Activated CD4-positive, alpha-beta memory T cell treated with anti-CD3 and anti-CD28 coated beads for 36 hours (primary cell): ENCODE data around the gene RHBDD1. TPM values are rescaled to one million over a fixed set of nuclear protein-coding genes. Genes with fewer than 3 reads are reported as not detected.

Experiments used
- CTCF ChIA-PET: fragments of 350-600 bp; sonication (Branson Sonifier 250); formaldehyde crosslinking; loops from one replicate; lab custom pipeline; 2021; ENCODE audit warnings: antibody characterized with exemption, inconsistent platforms; lab: Charles Lee
- POLR2A ChIA-PET: fragments of 350-600 bp; sonication (Branson Sonifier 250); formaldehyde crosslinking; loops from one replicate; lab custom pipeline; 2021; ENCODE audit warnings: antibody characterized with exemption; lab: Charles Lee
- DNase-seq: peaks from one replicate; pipeline ENCODE4 v3.0.0-alpha.2; 2020
- H3K27ac Mint-ChIP-seq: one replicate; pipeline ENCODE4 v1.8.0; 2021; ENCODE audit warnings: mixed read lengths
- H3K27me3 Mint-ChIP-seq: one replicate; pipeline ENCODE4 v1.8.0; 2021; ENCODE audit warnings: mixed read lengths
- H3K36me3 Mint-ChIP-seq: one replicate; pipeline ENCODE4 v1.8.0; 2021; ENCODE audit warnings: mixed read lengths
- H3K4me1 Mint-ChIP-seq: one replicate; pipeline ENCODE4 v1.8.0; 2021; ENCODE audit warnings: low read depth, mixed read lengths
- H3K4me3 Mint-ChIP-seq: one replicate; pipeline ENCODE4 v1.8.0; 2021; ENCODE audit warnings: mild to moderate bottlenecking, mixed read lengths
- H3K9me3 Mint-ChIP-seq: one replicate; pipeline ENCODE4 v1.8.0; 2021; ENCODE audit warnings: mixed read lengths
- intact Hi-C: fragments of 100-400 bp; cut with micrococcal nuclease; formaldehyde crosslinking; loops from one replicate; pipeline ENCODE4 v1.15.1; 2023
- total RNA-seq, 2 experiments: library from RNA; stranded (reverse); gene quantifications; one replicate each; pipeline ENCODE4 v1.2.3, GENCODE V29; 2021

RHBDD1 gene
- total RNA-seq, 2 experiments from 2014 or later = 38.0 to 41.1 TPM

- POLR2A ChIA-PET = interaction anchor here (0.6 to 2.4 kb wide), 5 partner anchors 10 to 227 kb away, joined by 3 to 11 read pairs (median 3); partner anchors contain the start of gene RHBDD1
- no peaks in the 10 kb centered on the region for H3K9me3 Mint-ChIP-seq
- intact Hi-C loops = loop anchor here (1.0 to 10.0 kb wide), 8 partner anchors 9 to 1875 kb away; partner anchors contain the start of gene RHBDD1
- no peak for DNase-seq
- H3K4me1 Mint-ChIP-seq = peaks cover 20% of the 10 kb centered on the region
- H3K4me3 Mint-ChIP-seq = peak overlapping the region; percentile 80
- CTCF ChIA-PET = interaction anchor here (0.5 to 6.5 kb wide), 21 partner anchors 10 to 1138 kb away, joined by 3 to 53 read pairs (median 4); no protein-coding TSS in a partner anchor
- H3K27ac Mint-ChIP-seq = peak overlapping the region; percentile 33
- no peaks in the 10 kb centered on the region for H3K36me3 Mint-ChIP-seq
- peaks cover 16% of the 10 kb centered on the region for H3K27me3 Mint-ChIP-seq
These were observed 35.6 kb upstream of the RHBDD1 start for GRCh38 chr2:226799976-226800940.

GRCh38 chr2:226800941-226801784 is 34.7 kb upstream of the RHBDD1 start:
- peaks cover 20% of the 10 kb centered on the region for H3K4me1 Mint-ChIP-seq
- intact Hi-C loops = loop anchor here (2.0 to 10.0 kb wide), 5 partner anchors 184 to 378 kb away; no protein-coding TSS in a partner anchor
- peak; percentile 89 for DNase-seq
- H3K4me3 Mint-ChIP-seq = peak overlapping the region; percentile 80
- no peaks in the 10 kb centered on the region for H3K36me3 Mint-ChIP-seq
- POLR2A ChIA-PET = interaction anchor here (0.9 kb wide), 1 partner anchor 34 kb away, joined by 3 read pairs; the partner anchor contains the start of gene RHBDD1
- H3K9me3 Mint-ChIP-seq = no peaks in the 10 kb centered on the region
- CTCF ChIA-PET = interaction anchor here (0.5 to 6.5 kb wide), 21 partner anchors 8 to 1139 kb away, joined by 3 to 53 read pairs (median 6); no protein-coding TSS in a partner anchor
- H3K27me3 Mint-ChIP-seq = peaks cover 20% of the 10 kb centered on the region
- peak overlapping the region; percentile 33 for H3K27ac Mint-ChIP-seq

GRCh38 chr2:226802573-226802972 is 33.3 kb upstream of the RHBDD1 start:
- intact Hi-C loops = loop anchor here (1.0 to 10.0 kb wide), 5 partner anchors 238 to 1134 kb away; no protein-coding TSS in a partner anchor
- Mint-ChIP-seq H3K9me3 (no peaks in the 10 kb centered on the region), H3K4me1 (peaks cover 20% of the 10 kb centered on the region), H3K36me3 (no peaks in the 10 kb centered on the region), H3K27ac (no peak overlapping the region), H3K4me3 (no peak overlapping the region), H3K27me3 (peaks cover 22% of the 10 kb centered on the region)
- CTCF ChIA-PET = interaction anchor here (0.6 to 6.5 kb wide), 37 partner anchors 8 to 1679 kb away, joined by 3 to 53 read pairs (median 4); partner anchors contain the start of gene RHBDD1
- no peak for DNase-seq
- POLR2A ChIA-PET = no interaction called here

GRCh38 chr2:226803410-226803809 is 32.4 kb upstream of the RHBDD1 start:
- POLR2A ChIA-PET = no interaction called here

GRCh38 chr2:226813148-226813701 is 22.6 kb upstream of the RHBDD1 start:
- ChIA-PET CTCF (interaction anchor here (0.7 to 0.8 kb wide), 2 partner anchors 11 to 13 kb away, joined by 3 to 5 read pairs; no protein-coding TSS in a partner anchor), POLR2A (no interaction called here)
- Mint-ChIP-seq H3K4me1 (no peaks in the 10 kb centered on the region), H3K27ac (no peak overlapping the region), H3K27me3 (peaks cover 17% of the 10 kb centered on the region), H3K4me3 (no peak overlapping the region), H3K9me3 (no peaks in the 10 kb centered on the region), H3K36me3 (no peaks in the 10 kb centered on the region)
- no peak for DNase-seq
- intact Hi-C loops = loop anchor here (1.0 kb wide), 1 partner anchor 172 kb away; no protein-coding TSS in a partner anchor

More at GRCh38 chr2:226803410-226803809, 32.4 kb upstream of the RHBDD1 start:
- Mint-ChIP-seq H3K27ac (no peak overlapping the region), H3K4me1 (peaks cover 20% of the 10 kb centered on the region), H3K9me3 (no peaks in the 10 kb centered on the region), H3K36me3 (no peaks in the 10 kb centered on the region), H3K4me3 (no peak overlapping the region), H3K27me3 (peaks cover 27% of the 10 kb centered on the region)
- CTCF ChIA-PET = interaction anchor here (0.7 to 6.5 kb wide), 19 partner anchors 8 to 1134 kb away, joined by 3 to 53 read pairs (median 6); no protein-coding TSS in a partner anchor
- intact Hi-C loops = loop anchor here (5.0 to 10.0 kb wide), 3 partner anchors 239 to 319 kb away; no protein-coding TSS in a partner anchor
- DNase-seq = no peak

- CTCF ChIA-PET = no interaction called here
- H3K9me3 Mint-ChIP-seq = peaks cover 3% of the 10 kb centered on the region
- no peaks in the 10 kb centered on the region for H3K36me3 Mint-ChIP-seq
- POLR2A ChIA-PET = no interaction called here
- H3K4me1 Mint-ChIP-seq = no peaks in the 10 kb centered on the region
- H3K27ac Mint-ChIP-seq = no peak overlapping the region
- no peak for DNase-seq
- intact Hi-C loops = no loop called here
- no peak overlapping the region for H3K4me3 Mint-ChIP-seq
- peaks cover 6% of the 10 kb centered on the region for H3K27me3 Mint-ChIP-seq
These were observed 16.9 kb upstream of the RHBDD1 start for GRCh38 chr2:226818930-226819329.

- H3K27me3 Mint-ChIP-seq = no peaks in the 10 kb centered on the region
- no peaks in the 10 kb centered on the region for H3K36me3 Mint-ChIP-seq
- no peak for DNase-seq
- peaks cover 3% of the 10 kb centered on the region for H3K9me3 Mint-ChIP-seq
- peaks cover 6% of the 10 kb centered on the region for H3K4me1 Mint-ChIP-seq
- ChIA-PET POLR2A (no interaction called here), CTCF (interaction anchor here (0.9 to 1.3 kb wide), 3 partner anchors 10 to 26 kb away, joined by 3 to 5 read pairs (median 4); partner anchors contain the start of gene IRS1)
- intact Hi-C loops = no loop called here
- no peak overlapping the region for H3K27ac Mint-ChIP-seq
- no peak overlapping the region for H3K4me3 Mint-ChIP-seq
These were observed 10.8 kb upstream of the RHBDD1 start for GRCh38 chr2:226825056-226825455.

GRCh38 chr2:226828191-226828590 is 7.7 kb upstream of the RHBDD1 start:
- Mint-ChIP-seq H3K4me3 (no peak overlapping the region), H3K9me3 (peaks cover 3% of the 10 kb centered on the region), H3K36me3 (peaks cover 13% of the 10 kb centered on the region), H3K27me3 (no peaks in the 10 kb centered on the region), H3K27ac (no peak overlapping the region), H3K4me1 (peaks cover 24% of the 10 kb centered on the region)
- intact Hi-C loops = no loop called here
- no peak for DNase-seq
- CTCF ChIA-PET = interaction anchor here (0.5 to 0.8 kb wide), 2 partner anchors 26 to 803 kb away, joined by 3 to 4 read pairs; no protein-coding TSS in a partner anchor
- POLR2A ChIA-PET = interaction anchor here (1.1 kb wide), 1 partner anchor 8 kb away, joined by 4 read pairs; the partner anchor contains the start of gene RHBDD1

GRCh38 chr2:226829721-226830631 is 5.9 kb upstream of the RHBDD1 start:
- Mint-ChIP-seq H3K27ac (no peak overlapping the region), H3K27me3 (no peaks in the 10 kb centered on the region), H3K4me1 (peaks cover 35% of the 10 kb centered on the region), H3K36me3 (peaks cover 21% of the 10 kb centered on the region), H3K9me3 (no peaks in the 10 kb centered on the region), H3K4me3 (no peak overlapping the region)
- ChIA-PET CTCF (interaction anchor here (1.2 to 1.5 kb wide), 2 partner anchors 27 to 30 kb away, joined by 4 read pairs; no protein-coding TSS in a partner anchor), POLR2A (no interaction called here)
- intact Hi-C loops = loop anchor here (10.0 kb wide), 3 partner anchors 405 to 985 kb away; partner anchors contain the start of gene CCL20
- no peak for DNase-seq

- Mint-ChIP-seq H3K27me3 (no peaks in the 10 kb centered on the region), H3K9me3 (no peaks in the 10 kb centered on the region), H3K27ac (no peak overlapping the region), H3K4me3 (no peak overlapping the region), H3K4me1 (peaks cover 35% of the 10 kb centered on the region), H3K36me3 (peaks cover 21% of the 10 kb centered on the region)
- CTCF ChIA-PET = interaction anchor here (1.5 kb wide), 1 partner anchor 28 kb away, joined by 4 read pairs; no protein-coding TSS in a partner anchor
- POLR2A ChIA-PET = no interaction called here
- intact Hi-C loops = loop anchor here (10.0 kb wide), 3 partner anchors 406 to 984 kb away; partner anchors contain the start of gene CCL20
- no peak for DNase-seq
These were observed 4.6 kb upstream of the RHBDD1 start for GRCh38 chr2:226831266-226831665.
